Fibroblast of the aortic adventitia (primary cell): ENCODE data around the gene FRMD4A. TPM values are rescaled to one million over a fixed set of nuclear protein-coding genes. Genes with fewer than 3 reads are reported as not detected.

Experiments
- DNase-seq: peaks from one replicate; pipeline ENCODE4 v3.0.0-alpha.2; 2010; ENCODE audit warnings: low read depth
- H3K4me3 ChIP-seq: 2 replicates; pipeline ENCODE4 v1.5.1; 2011; ENCODE audit warnings: low read depth, mild to moderate bottlenecking, control low read depth, low read length, moderate library complexity
- total RNA-seq: library from RNA; depleted of rRNA; stranded (reverse); fragments of >200 nt; gene quantifications from 2 replicates; pipeline ENCODE4 v1.2.3, GENCODE V29; 2012; ENCODE audit warnings: low replicate concordance
- TF ChIP-seq, protein P1 (sequence below): IDR thresholded peaks from 2 replicates; pipeline ENCODE4 v1.5.1; 2011; ENCODE audit warnings: mild to moderate bottlenecking, low read length, control low read depth, inconsistent platforms; ENCODE audit not compliant: insufficient read depth

Gene FRMD4A
- total RNA-seq, 1 donor, result 42.4 TPM

DNA sequence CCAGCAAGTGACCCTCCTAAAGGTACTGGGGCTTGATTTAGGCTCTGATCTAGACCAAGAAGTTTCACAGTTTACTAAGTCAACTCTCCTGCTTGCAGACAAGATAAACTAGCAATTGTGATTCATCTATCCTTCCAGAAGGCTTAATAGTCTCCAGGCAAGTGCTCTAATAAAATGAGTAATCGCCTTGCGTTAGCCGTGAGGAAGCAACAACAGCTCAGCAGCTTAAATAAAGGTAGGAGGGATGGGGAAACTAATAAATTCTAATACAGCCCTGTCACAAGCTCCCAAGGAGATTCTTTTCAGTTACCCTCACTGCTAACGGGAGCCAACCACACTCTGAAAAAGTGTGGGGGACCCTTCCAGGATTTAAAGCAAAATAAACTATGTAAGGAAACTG, 48.4 kb downstream of the FRMD4A start:
- no peak overlapping the region for H3K4me3 ChIP-seq
- TF ChIP-seq, protein P1, sequence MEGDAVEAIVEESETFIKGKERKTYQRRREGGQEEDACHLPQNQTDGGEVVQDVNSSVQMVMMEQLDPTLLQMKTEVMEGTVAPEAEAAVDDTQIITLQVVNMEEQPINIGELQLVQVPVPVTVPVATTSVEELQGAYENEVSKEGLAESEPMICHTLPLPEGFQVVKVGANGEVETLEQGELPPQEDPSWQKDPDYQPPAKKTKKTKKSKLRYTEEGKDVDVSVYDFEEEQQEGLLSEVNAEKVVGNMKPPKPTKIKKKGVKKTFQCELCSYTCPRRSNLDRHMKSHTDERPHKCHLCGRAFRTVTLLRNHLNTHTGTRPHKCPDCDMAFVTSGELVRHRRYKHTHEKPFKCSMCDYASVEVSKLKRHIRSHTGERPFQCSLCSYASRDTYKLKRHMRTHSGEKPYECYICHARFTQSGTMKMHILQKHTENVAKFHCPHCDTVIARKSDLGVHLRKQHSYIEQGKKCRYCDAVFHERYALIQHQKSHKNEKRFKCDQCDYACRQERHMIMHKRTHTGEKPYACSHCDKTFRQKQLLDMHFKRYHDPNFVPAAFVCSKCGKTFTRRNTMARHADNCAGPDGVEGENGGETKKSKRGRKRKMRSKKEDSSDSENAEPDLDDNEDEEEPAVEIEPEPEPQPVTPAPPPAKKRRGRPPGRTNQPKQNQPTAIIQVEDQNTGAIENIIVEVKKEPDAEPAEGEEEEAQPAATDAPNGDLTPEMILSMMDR, result no peak
- no peak for DNase-seq

DNA sequence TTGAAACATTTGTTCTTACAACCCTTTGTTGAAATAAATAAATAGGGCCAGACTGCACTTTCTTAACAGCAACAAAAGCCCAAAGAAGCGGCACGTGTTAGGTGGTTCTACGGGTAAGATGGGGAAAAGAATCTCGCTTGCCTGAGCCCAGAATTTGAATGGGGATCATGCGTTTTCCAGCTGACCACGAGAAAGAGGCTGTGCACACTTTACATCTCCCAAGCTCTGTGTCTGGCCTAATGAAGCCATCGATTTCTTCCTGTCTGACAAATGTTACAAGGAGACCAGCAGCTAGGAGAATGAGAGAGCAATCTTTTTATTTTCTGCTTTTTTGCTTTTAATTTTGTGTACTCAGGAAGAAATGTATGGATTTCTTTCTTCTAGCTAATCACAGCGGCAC, 52.2 kb downstream of the FRMD4A start:
- DNase-seq, result no peak
- H3K4me3 ChIP-seq, result no peak overlapping the region
- TF ChIP-seq, protein P1, result no peak

- no peak overlapping the region for H3K4me3 ChIP-seq
- DNase-seq, result no peak
- TF ChIP-seq, protein P1, result no peak
Observed at GRCh38 chr10:14276210-14276609, 54.5 kb downstream of the FRMD4A start.

GRCh38 chr10:14271621-14272020, 59.1 kb downstream of the FRMD4A start:
- no peak overlapping the region for H3K4me3 ChIP-seq
- DNase-seq, result no peak
- TF ChIP-seq, protein P1, result no peak

GRCh38 chr10:14270370-14270769, 60.4 kb downstream of the FRMD4A start:
- no peak overlapping the region for H3K4me3 ChIP-seq
- TF ChIP-seq, protein P1, result no peak
- no peak for DNase-seq

DNA sequence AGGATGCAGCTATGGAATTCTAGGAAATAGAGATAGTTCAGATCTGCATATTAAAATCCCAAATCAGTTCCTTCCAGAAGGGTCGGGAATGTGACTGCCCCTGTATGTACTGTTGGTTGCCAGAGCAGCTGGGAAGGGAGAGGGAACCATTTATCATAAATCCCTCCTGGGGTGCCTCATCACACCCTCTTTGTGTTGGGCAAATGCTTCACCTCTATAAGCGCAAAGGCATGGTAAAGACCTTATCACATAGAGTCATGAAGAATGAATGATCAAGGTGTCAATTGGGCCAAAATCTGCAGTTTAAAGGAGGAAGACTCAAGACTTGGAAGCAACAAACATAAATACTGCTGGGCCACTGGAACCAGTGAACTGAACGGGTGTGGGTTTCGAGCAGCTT, 65.0 kb downstream of the FRMD4A start:
- H3K4me3 ChIP-seq, result no peak overlapping the region
- TF ChIP-seq, protein P1, result no peak
- no peak for DNase-seq

GRCh38 chr10:14262836-14263425, 67.8 kb downstream of the FRMD4A start:
- no peak overlapping the region for H3K4me3 ChIP-seq
- DNase-seq, result no peak
- TF ChIP-seq, protein P1, result no peak
